ENCODE measurements around the gene PAX6.

The PAX6 gene

DNA sequence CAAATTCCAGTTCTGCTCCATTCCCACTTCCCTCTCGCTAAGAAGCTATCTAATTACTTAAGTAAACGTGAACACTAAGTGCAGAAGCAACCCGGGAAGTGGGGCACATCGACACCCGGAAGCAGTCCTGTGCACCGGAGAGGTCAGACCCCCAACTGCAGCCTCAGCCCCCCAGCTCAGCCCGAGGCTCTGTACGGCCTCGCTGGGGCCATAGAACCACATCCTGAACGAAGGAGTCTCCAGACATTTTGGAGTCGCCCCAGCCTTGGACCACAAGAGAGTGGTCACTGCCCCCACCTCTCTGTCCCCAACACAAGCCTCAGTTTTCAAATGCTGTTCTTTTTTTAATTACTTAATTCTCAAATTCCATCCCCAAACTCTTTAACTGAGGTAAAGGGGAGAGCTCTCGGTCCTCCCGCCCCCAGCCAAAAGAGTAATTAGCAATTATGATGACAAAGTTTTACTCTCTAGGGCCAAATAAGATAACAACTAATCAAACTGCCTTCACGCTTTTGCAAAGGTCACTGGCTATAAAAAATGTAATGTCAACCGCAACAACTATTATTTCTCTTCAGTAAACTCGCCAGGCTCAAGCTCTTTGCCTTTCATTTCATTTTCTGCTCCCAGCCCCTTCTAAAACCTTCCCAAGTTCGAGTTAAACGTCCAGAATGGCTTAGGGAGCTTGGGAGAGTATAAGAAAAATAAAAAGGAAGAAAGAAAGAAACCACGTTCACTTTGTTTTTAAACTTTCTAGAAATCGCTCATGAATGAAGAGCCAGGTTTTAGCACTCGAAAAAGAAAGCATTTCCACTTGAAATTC, 2.2 kb downstream of the PAX6 start:
- Histone ChIP-seq H2AFZ (ENCODE audit: low read depth, low read length, severe bottlenecking) (no peak overlapping the region), H3K9me2 (replicated peaks; ENCODE audit: insufficient read depth, low read length) (no peaks in the 10 kb centered on the region), H3K36me3 (ENCODE audit: low read length) (no peaks in the 10 kb centered on the region), H4K20me1 (ENCODE audit: low read depth, low read length) (no peaks in the 10 kb centered on the region), H3K27me3 (ENCODE audit: low read length) (no peaks in the 10 kb centered on the region), H3K4me2 (ENCODE audit: low read depth, low read length, poor library complexity, severe bottlenecking) (no peak overlapping the region), H3F3A (ENCODE audit: insufficient read depth) (no peaks in the 10 kb centered on the region), H3K79me2 (ENCODE audit: insufficient read depth, low read length) (no peaks in the 10 kb centered on the region), H3K27ac (ENCODE audit: low read depth, low read length) (no peak overlapping the region), H3K4me3 (ENCODE audit: insufficient read depth, low read length, poor library complexity, severe bottlenecking) (no peak overlapping the region), H3K9me3 (ENCODE audit: insufficient read depth, low read length) (no peaks in the 10 kb centered on the region), H3K9ac (ENCODE audit: low read length) (no peak overlapping the region)
- TF ChIP-seq, protein P1, sequence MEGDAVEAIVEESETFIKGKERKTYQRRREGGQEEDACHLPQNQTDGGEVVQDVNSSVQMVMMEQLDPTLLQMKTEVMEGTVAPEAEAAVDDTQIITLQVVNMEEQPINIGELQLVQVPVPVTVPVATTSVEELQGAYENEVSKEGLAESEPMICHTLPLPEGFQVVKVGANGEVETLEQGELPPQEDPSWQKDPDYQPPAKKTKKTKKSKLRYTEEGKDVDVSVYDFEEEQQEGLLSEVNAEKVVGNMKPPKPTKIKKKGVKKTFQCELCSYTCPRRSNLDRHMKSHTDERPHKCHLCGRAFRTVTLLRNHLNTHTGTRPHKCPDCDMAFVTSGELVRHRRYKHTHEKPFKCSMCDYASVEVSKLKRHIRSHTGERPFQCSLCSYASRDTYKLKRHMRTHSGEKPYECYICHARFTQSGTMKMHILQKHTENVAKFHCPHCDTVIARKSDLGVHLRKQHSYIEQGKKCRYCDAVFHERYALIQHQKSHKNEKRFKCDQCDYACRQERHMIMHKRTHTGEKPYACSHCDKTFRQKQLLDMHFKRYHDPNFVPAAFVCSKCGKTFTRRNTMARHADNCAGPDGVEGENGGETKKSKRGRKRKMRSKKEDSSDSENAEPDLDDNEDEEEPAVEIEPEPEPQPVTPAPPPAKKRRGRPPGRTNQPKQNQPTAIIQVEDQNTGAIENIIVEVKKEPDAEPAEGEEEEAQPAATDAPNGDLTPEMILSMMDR (IDR thresholded peaks at IDR 0.05; ENCODE audit: insufficient read depth, low read length, poor library complexity, severe bottlenecking) = no peak
- TF ChIP-seq EZH2phosphoT487 (conservative IDR thresholded peaks at IDR 0.05; ENCODE audit: low read length) = no peak

DNA sequence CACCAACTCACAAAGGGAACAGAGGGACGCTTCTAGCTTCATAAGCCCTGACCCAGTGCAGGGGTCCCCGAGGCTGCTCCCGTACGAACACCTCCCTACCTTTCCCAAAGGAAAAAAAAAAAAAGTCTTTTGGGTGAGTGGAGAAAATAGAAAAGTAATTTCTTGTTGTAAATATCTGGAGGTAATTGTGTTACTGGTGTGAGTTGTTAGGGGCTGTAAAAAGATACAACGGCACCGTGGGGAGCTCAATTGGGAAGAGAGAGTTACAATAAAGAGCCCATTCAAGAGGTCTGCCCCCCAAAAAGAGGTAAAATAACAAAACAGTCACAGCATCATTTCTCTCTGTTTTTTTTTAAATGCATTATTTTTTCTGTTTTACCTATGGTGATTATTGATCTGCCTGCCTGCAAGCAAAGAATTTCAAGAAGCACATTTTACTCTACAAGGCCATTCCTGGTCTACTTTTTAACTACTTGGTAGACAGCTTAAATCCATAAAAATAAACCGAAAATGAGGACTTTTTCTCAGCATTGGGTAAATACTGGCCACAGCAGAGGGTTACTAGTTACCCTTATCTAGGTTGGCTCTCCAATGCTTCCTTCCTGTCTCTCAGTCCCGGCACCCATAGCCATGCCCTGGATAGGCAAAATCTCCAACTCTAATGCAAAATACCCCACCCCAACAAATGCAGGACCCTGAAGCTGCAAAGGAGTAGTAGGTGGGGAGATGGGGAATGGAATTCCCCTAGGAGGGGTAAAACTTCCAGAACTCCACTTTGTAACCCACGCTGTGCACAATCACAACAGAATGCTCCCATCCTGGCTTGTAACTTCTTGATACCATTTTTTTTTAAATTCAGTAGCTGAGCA, 3.1 kb downstream of the PAX6 start:
- Histone ChIP-seq H3K27me3 (ENCODE audit: low read length) (no peaks in the 10 kb centered on the region), H3K4me3 (ENCODE audit: insufficient read depth, low read length, poor library complexity, severe bottlenecking) (no peak overlapping the region), H3K36me3 (ENCODE audit: low read length) (no peaks in the 10 kb centered on the region), H3K9ac (ENCODE audit: low read length) (no peak overlapping the region), H3F3A (ENCODE audit: insufficient read depth) (no peaks in the 10 kb centered on the region), H4K20me1 (ENCODE audit: low read depth, low read length) (no peaks in the 10 kb centered on the region), H3K79me2 (ENCODE audit: insufficient read depth, low read length) (no peaks in the 10 kb centered on the region), H3K9me2 (replicated peaks; ENCODE audit: insufficient read depth, low read length) (no peaks in the 10 kb centered on the region), H2AFZ (ENCODE audit: low read depth, low read length, severe bottlenecking) (no peak overlapping the region), H3K27ac (ENCODE audit: low read depth, low read length) (no peak overlapping the region), H3K4me2 (ENCODE audit: low read depth, low read length, poor library complexity, severe bottlenecking) (no peak overlapping the region), H3K9me3 (ENCODE audit: insufficient read depth, low read length) (no peaks in the 10 kb centered on the region)
- TF ChIP-seq, protein P1 (IDR thresholded peaks at IDR 0.05; ENCODE audit: insufficient read depth, low read length, poor library complexity, severe bottlenecking) = no peak
- TF ChIP-seq EZH2phosphoT487 (conservative IDR thresholded peaks at IDR 0.05; ENCODE audit: low read length) = no peak

DNA sequence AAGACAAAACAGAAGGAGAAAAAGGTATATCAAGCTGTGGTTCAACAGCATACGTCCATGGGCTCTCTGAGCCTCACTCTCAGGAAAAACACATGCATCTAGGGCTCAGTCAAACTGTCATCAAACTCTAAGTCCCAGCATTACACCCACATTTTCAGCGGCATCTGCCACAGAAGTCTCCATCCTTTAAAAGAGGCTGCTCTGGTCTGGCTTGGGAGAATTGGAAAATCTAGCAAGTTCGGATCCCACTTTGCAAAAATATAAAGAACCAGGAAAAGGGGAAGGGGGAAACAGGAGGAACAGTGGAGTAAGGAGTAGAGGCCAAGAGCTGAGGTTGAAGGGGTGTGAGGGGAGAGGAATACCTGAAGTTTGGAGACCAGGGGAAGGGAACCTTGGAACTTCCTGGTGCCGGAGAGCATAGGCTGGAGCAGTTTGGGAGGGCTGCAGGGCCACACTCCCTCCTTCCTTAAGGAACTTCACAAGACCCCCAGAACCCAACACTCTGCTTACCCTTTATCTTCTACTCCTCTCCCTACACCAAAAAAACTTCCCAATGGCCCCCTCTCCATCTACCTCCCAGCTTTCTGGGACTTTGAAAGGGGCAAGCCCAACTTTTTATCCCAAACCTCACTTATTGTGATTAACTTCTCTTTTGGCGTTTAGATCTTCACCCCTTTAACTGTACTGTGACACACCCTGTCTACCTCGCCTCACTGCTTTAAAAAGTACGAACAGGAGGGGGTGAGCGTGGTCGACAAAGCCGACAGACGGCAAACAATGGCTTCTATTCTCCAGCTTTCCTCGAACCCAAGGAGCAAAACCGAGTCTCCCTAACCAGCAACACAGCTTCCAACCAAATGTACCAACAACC, 4.0 kb downstream of the PAX6 start:
- Histone ChIP-seq H3K4me2 (ENCODE audit: low read depth, low read length, poor library complexity, severe bottlenecking) (no peak overlapping the region), H3K27ac (ENCODE audit: low read depth, low read length) (no peak overlapping the region), H2AFZ (ENCODE audit: low read depth, low read length, severe bottlenecking) (no peak overlapping the region), H3K36me3 (ENCODE audit: low read length) (no peaks in the 10 kb centered on the region), H3K79me2 (ENCODE audit: insufficient read depth, low read length) (no peaks in the 10 kb centered on the region), H3K27me3 (ENCODE audit: low read length) (no peaks in the 10 kb centered on the region), H3K9me2 (replicated peaks; ENCODE audit: insufficient read depth, low read length) (no peaks in the 10 kb centered on the region), H4K20me1 (ENCODE audit: low read depth, low read length) (no peaks in the 10 kb centered on the region), H3F3A (ENCODE audit: insufficient read depth) (no peaks in the 10 kb centered on the region), H3K9ac (ENCODE audit: low read length) (no peak overlapping the region), H3K4me3 (ENCODE audit: insufficient read depth, low read length, poor library complexity, severe bottlenecking) (no peak overlapping the region), H3K9me3 (ENCODE audit: insufficient read depth, low read length) (no peaks in the 10 kb centered on the region)
- TF ChIP-seq, protein P1 (IDR thresholded peaks at IDR 0.05; ENCODE audit: insufficient read depth, low read length, poor library complexity, severe bottlenecking) = no peak
- no peak for TF ChIP-seq EZH2phosphoT487 (conservative IDR thresholded peaks at IDR 0.05; ENCODE audit: low read length)

All from SU-DHL-6 (cell line).